WTC11 (cell line): ENCODE results near the gene IFI27L2. TPM values are rescaled to one million over a fixed set of nuclear protein-coding genes. Genes with fewer than 3 reads are reported as not detected.

Experiments
- ATAC-seq: fragments of 200-7000 bp; cut with Tn5 transposase; 2 replicates; pipeline ENCODE4 v1.10.0; 2021; ENCODE audit warnings: mild to moderate bottlenecking, moderate library complexity
- CTCF ChIA-PET: fragments of 300-600 bp; sonication (Branson Sonifier 250); formaldehyde crosslinking; loops from one replicate; lab custom pipeline; 2021; ENCODE audit warnings: antibody characterized with exemption; lab: Charles Lee
- POLR2A ChIA-PET: fragments of 350-600 bp; sonication (Branson Sonifier 250); formaldehyde crosslinking; loops from one replicate; lab custom pipeline; 2021; ENCODE audit warnings: antibody characterized with exemption; lab: Charles Lee
- DNase-seq: peaks from one replicate; pipeline ENCODE4 v3.0.0; 2021; ENCODE audit warnings: low spot score
- H3K27ac Mint-ChIP-seq: 2 replicates; pipeline ENCODE4 v1.8.0; 2021; ENCODE audit warnings: mixed read lengths
- H3K27me3 Mint-ChIP-seq: 2 replicates; pipeline ENCODE4 v1.8.0; 2021; ENCODE audit warnings: low read depth, mild to moderate bottlenecking, moderate library complexity, mixed read lengths
- H3K36me3 Mint-ChIP-seq: 2 replicates; pipeline ENCODE4 v1.8.0; 2021; ENCODE audit warnings: mixed read lengths
- H3K4me1 Mint-ChIP-seq: 2 replicates; pipeline ENCODE4 v1.8.0; 2022; ENCODE audit warnings: mixed read lengths
- H3K4me3 Mint-ChIP-seq: 2 replicates; pipeline ENCODE4 v1.8.0; 2021; ENCODE audit warnings: mild to moderate bottlenecking, moderate library complexity, mixed read lengths
- H3K9me3 Mint-ChIP-seq: 2 replicates; pipeline ENCODE4 v1.8.0; 2021; ENCODE audit warnings: mixed read lengths
- ATF1 ChIP-seq: sonication (generic); formaldehyde crosslinking; IDR thresholded peaks from 2 replicates; pipeline ENCODE4 v1.8.1; 2023; ENCODE audit warnings: mild to moderate bottlenecking, moderate library complexity, missing genetic modification reagents
- CBFB ChIP-seq: sonication (generic); formaldehyde crosslinking; IDR thresholded peaks from 2 replicates; pipeline ENCODE4 v1.8.1; 2022; ENCODE audit warnings: mild to moderate bottlenecking, low read depth, missing genetic modification reagents
- CREM ChIP-seq: sonication (generic); formaldehyde crosslinking; IDR thresholded peaks from 2 replicates; pipeline ENCODE4 v1.8.1; 2022; ENCODE audit warnings: mild to moderate bottlenecking, missing genetic modification reagents, moderate library complexity
- ELF4 ChIP-seq: sonication (generic); formaldehyde crosslinking; IDR thresholded peaks from 2 replicates; pipeline ENCODE4 v1.8.1; 2022; ENCODE audit warnings: low read depth, mild to moderate bottlenecking, moderate library complexity, missing genetic modification reagents
- ETV6 ChIP-seq: sonication (generic); formaldehyde crosslinking; IDR thresholded peaks from 2 replicates; pipeline ENCODE4 v1.8.1; 2022; ENCODE audit warnings: mild to moderate bottlenecking, missing genetic modification reagents
- HMGA2 ChIP-seq: fragments of 250-450 bp; sonication (Bioruptor Pico); IDR thresholded peaks from 2 replicates; pipeline ENCODE4 v1.4.0; 2021; ENCODE audit warnings: mild to moderate bottlenecking, moderate library complexity
- IRF2 ChIP-seq: sonication (generic); formaldehyde crosslinking; IDR thresholded peaks from 2 replicates; pipeline ENCODE4 v1.8.0; 2022; ENCODE audit warnings: low read depth, missing genetic modification reagents, borderline replicate concordance
- KAT7 ChIP-seq: sonication (generic); formaldehyde crosslinking; IDR thresholded peaks from 2 replicates; pipeline ENCODE4 v1.8.1; 2023; ENCODE audit warnings: missing genetic modification reagents, mild to moderate bottlenecking, borderline replicate concordance
- MXD4 ChIP-seq: fragments of 250-450 bp; sonication (Bioruptor Pico); IDR thresholded peaks from 2 replicates; pipeline ENCODE4 v1.8.0; 2021; ENCODE audit warnings: mild to moderate bottlenecking, moderate library complexity, borderline replicate concordance
- NFATC4 ChIP-seq: fragments of 250-450 bp; sonication (Bioruptor Pico); IDR thresholded peaks from 2 replicates; pipeline ENCODE4 v1.9.0; 2021; ENCODE audit warnings: mild to moderate bottlenecking
- SP1 ChIP-seq: sonication (generic); formaldehyde crosslinking; conservative IDR thresholded peaks from 2 replicates; pipeline ENCODE4 v1.8.1; 2022; ENCODE audit warnings: missing genetic modification reagents
- ZNF396 ChIP-seq: fragments of 250-450 bp; sonication (Bioruptor Pico); IDR thresholded peaks from 2 replicates; pipeline ENCODE4 v1.8.0; 2021; ENCODE audit warnings: mild to moderate bottlenecking, moderate library complexity, borderline replicate concordance
- ZNF423 ChIP-seq: fragments of 250-450 bp; sonication (Bioruptor Pico); IDR thresholded peaks from 2 replicates; pipeline ENCODE4 v2.1.2; 2022; ENCODE audit warnings: mild to moderate bottlenecking, moderate library complexity
- total RNA-seq: library from RNA; stranded (reverse); gene quantifications from 3 replicates; pipeline ENCODE4 v1.2.3, GENCODE V29; 2021
- TF ChIP-seq, protein P1 (sequence below): sonication (generic); formaldehyde crosslinking; IDR thresholded peaks from 2 replicates; pipeline ENCODE4 v1.8.0; 2022; ENCODE audit warnings: missing genetic modification reagents
- TF ChIP-seq, protein P2 (sequence below): fragments of 250-450 bp; sonication (Bioruptor Pico); IDR thresholded peaks from 2 replicates; pipeline ENCODE4 v1.9.0; 2021; ENCODE audit warnings: mild to moderate bottlenecking
- TF ChIP-seq, protein P3 (sequence below): sonication (generic); formaldehyde crosslinking; IDR thresholded peaks from 2 replicates; pipeline ENCODE4 v1.8.0; 2022; ENCODE audit warnings: mild to moderate bottlenecking, missing genetic modification reagents
- TF ChIP-seq, protein P4 (sequence below): sonication (generic); formaldehyde crosslinking; IDR thresholded peaks from 2 replicates; pipeline ENCODE4 v1.8.0; 2023; ENCODE audit warnings: missing genetic modification reagents, mild to moderate bottlenecking, borderline replicate concordance
- TF ChIP-seq, protein P5 (sequence below): sonication (generic); formaldehyde crosslinking; IDR thresholded peaks from 2 replicates; pipeline ENCODE4 v1.8.1; 2022; ENCODE audit warnings: low read depth, missing genetic modification reagents, borderline replicate concordance
- TF ChIP-seq, protein P6 (sequence below): sonication (generic); formaldehyde crosslinking; IDR thresholded peaks from 2 replicates; pipeline ENCODE4 v1.8.1; 2023; ENCODE audit warnings: mild to moderate bottlenecking, missing genetic modification reagents, moderate library complexity
- TF ChIP-seq, protein P7 (sequence below): fragments of 250-450 bp; sonication (Bioruptor Pico); conservative IDR thresholded peaks from 2 replicates; pipeline ENCODE4 v1.9.0; 2021; ENCODE audit warnings: mild to moderate bottlenecking

IFI27L2 gene
- total RNA-seq, 1 experiment from 2014 or later, result 22.1 TPM

DNA sequence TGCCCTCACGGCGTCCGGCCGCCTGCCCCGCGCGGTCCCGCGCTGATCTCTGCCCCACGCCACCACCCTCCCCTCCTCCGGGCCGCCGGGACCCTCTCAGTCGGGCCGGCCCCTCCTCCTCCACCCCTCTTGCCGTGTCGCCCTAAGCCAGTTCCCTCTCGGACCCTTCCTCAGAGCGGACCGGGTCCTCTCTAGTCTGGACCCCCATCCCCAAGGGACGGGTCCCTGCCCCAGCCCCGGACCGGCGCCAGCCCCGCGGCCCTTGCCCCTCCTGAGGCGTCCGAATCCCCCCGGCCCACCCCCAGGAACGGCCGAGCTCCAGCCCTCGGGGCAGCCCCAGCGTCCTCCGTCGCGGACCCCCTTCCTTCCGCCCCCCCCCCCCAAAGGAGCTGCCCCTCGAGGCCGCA is 45.2 kb upstream of the IFI27L2 start:
- TF ChIP-seq NFATC4 (no peak), CREM (CRISPR knock-in tag) (no peak), SP1 (CRISPR knock-in tag) (no peak), ZNF396 (CRISPR knock-in tag) (no peak), ZNF423 (CRISPR knock-in tag) (no peak)
- TF ChIP-seq, protein P1, sequence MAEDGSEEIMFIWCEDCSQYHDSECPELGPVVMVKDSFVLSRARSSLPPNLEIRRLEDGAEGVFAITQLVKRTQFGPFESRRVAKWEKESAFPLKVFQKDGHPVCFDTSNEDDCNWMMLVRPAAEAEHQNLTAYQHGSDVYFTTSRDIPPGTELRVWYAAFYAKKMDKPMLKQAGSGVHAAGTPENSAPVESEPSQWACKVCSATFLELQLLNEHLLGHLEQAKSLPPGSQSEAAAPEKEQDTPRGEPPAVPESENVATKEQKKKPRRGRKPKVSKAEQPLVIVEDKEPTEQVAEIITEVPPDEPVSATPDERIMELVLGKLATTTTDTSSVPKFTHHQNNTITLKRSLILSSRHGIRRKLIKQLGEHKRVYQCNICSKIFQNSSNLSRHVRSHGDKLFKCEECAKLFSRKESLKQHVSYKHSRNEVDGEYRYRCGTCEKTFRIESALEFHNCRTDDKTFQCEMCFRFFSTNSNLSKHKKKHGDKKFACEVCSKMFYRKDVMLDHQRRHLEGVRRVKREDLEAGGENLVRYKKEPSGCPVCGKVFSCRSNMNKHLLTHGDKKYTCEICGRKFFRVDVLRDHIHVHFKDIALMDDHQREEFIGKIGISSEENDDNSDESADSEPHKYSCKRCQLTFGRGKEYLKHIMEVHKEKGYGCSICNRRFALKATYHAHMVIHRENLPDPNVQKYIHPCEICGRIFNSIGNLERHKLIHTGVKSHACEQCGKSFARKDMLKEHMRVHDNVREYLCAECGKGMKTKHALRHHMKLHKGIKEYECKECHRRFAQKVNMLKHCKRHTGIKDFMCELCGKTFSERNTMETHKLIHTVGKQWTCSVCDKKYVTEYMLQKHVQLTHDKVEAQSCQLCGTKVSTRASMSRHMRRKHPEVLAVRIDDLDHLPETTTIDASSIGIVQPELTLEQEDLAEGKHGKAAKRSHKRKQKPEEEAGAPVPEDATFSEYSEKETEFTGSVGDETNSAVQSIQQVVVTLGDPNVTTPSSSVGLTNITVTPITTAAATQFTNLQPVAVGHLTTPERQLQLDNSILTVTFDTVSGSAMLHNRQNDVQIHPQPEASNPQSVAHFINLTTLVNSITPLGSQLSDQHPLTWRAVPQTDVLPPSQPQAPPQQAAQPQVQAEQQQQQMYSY, result no peak
- TF ChIP-seq, protein P2, sequence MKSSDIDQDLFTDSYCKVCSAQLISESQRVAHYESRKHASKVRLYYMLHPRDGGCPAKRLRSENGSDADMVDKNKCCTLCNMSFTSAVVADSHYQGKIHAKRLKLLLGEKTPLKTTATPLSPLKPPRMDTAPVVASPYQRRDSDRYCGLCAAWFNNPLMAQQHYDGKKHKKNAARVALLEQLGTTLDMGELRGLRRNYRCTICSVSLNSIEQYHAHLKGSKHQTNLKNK, result no peak
- TF ChIP-seq, protein P3, sequence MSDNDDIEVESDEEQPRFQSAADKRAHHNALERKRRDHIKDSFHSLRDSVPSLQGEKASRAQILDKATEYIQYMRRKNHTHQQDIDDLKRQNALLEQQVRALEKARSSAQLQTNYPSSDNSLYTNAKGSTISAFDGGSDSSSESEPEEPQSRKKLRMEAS (CRISPR knock-in tag), result no peak
- ChIA-PET CTCF (interaction anchor here (0.6 to 3.2 kb wide), 11 partner anchors 29 to 238 kb away, joined by 3 to 41 read pairs (median 6); partner anchors contain the start of gene IFI27L2), POLR2A (interaction anchor here (1.2 to 1.3 kb wide), 3 partner anchors 9 to 38 kb away, joined by 3 to 6 read pairs (median 5); no protein-coding TSS in a partner anchor)
- DNase-seq, result peak; percentile 50
- Mint-ChIP-seq H3K27ac (no peak overlapping the region), H3K36me3 (no peaks in the 10 kb centered on the region), H3K9me3 (no peaks in the 10 kb centered on the region), H3K27me3 (peaks cover 50% of the 10 kb centered on the region), H3K4me3 (peak overlapping the region; percentile 88), H3K4me1 (peaks cover 31% of the 10 kb centered on the region)
- peak; percentile 8 for ATAC-seq

DNA sequence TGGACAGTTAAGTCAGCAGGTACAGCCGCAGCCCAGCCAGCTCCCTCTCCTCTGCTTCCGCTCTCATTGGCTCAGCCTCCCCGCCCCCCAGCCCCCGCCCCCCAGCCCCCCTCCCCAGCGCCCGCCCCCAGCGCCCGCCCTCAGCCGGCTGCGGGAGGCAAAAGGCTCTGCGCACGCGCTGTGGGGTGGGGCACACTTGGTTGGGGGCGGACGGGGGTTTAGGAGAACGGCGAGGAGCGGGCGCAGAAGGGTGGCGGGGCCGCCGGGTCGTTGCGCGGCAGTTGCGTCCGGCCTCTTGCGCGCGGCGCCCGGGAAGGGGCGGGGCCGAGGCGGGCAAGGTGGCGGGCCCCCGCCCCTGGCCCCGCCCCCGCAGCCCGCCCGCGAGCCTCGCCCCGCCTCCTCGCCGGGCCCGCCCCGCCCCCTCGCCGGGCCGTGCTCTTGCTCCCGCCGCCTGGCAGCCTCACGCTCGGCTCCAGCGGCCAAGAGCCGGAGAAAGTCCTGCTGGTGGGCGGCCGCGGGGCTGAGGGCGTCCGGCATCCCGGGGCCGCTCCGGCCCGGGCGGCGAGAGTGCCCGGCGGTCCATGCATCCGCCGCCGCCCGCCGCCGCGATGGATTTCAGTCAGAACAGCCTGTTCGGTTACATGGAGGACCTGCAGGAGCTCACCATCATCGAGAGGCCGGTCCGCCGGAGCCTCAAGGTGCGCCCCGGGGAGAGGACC is 44.6 kb upstream of the IFI27L2 start, which contains the start of gene PPP4R4:
PPP4R4 (plus strand) TSS at position 438 of the 719 bp plus-strand sequence; CDS start at position 582, 144 bp downstream.
- H3K27ac Mint-ChIP-seq, result peak within 1 kb of the TSS; percentile 60
- peaks cover 30% of the 10 kb centered on the region for H3K4me1 Mint-ChIP-seq
- ATAC-seq (peak; percentile 89), DNase-seq (peak; percentile 98)
- no peaks in the 10 kb centered on the region for H3K36me3 Mint-ChIP-seq
- ChIA-PET POLR2A (interaction anchor here (1.2 to 1.4 kb wide), 3 partner anchors 9 to 29 kb away, joined by 3 to 6 read pairs (median 5); no protein-coding TSS in a partner anchor), CTCF (interaction anchor here (0.6 to 3.2 kb wide), 13 partner anchors 9 to 235 kb away, joined by 3 to 41 read pairs (median 6); partner anchors contain the start of gene IFI27L2)
- H3K4me3 Mint-ChIP-seq, result peak within 1 kb of the TSS; percentile 88
- H3K27me3 Mint-ChIP-seq, result peaks cover 50% of the 10 kb centered on the region
- H3K9me3 Mint-ChIP-seq, result peaks cover 4% of the 10 kb centered on the region; the same call in 1 of the 2 replicates
- 0 out of 2 replicates have a peak, but pooled peaks have one; percentile 58 for TF ChIP-seq KAT7 (CRISPR knock-in tag)
- 0 out of 2 replicates have a peak, but pooled peaks have one; percentile 71 for TF ChIP-seq ELF4
- TF ChIP-seq ZNF396 (CRISPR knock-in tag), result no peak
- no peak for TF ChIP-seq MXD4 (CRISPR knock-in tag)
- TF ChIP-seq, protein P4, sequence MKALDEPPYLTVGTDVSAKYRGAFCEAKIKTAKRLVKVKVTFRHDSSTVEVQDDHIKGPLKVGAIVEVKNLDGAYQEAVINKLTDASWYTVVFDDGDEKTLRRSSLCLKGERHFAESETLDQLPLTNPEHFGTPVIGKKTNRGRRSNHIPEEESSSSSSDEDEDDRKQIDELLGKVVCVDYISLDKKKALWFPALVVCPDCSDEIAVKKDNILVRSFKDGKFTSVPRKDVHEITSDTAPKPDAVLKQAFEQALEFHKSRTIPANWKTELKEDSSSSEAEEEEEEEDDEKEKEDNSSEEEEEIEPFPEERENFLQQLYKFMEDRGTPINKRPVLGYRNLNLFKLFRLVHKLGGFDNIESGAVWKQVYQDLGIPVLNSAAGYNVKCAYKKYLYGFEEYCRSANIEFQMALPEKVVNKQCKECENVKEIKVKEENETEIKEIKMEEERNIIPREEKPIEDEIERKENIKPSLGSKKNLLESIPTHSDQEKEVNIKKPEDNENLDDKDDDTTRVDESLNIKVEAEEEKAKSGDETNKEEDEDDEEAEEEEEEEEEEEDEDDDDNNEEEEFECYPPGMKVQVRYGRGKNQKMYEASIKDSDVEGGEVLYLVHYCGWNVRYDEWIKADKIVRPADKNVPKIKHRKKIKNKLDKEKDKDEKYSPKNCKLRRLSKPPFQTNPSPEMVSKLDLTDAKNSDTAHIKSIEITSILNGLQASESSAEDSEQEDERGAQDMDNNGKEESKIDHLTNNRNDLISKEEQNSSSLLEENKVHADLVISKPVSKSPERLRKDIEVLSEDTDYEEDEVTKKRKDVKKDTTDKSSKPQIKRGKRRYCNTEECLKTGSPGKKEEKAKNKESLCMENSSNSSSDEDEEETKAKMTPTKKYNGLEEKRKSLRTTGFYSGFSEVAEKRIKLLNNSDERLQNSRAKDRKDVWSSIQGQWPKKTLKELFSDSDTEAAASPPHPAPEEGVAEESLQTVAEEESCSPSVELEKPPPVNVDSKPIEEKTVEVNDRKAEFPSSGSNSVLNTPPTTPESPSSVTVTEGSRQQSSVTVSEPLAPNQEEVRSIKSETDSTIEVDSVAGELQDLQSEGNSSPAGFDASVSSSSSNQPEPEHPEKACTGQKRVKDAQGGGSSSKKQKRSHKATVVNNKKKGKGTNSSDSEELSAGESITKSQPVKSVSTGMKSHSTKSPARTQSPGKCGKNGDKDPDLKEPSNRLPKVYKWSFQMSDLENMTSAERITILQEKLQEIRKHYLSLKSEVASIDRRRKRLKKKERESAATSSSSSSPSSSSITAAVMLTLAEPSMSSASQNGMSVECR (CRISPR knock-in tag), result no peak
- TF ChIP-seq CBFB (CRISPR knock-in tag), result no peak
- TF ChIP-seq, protein P5, sequence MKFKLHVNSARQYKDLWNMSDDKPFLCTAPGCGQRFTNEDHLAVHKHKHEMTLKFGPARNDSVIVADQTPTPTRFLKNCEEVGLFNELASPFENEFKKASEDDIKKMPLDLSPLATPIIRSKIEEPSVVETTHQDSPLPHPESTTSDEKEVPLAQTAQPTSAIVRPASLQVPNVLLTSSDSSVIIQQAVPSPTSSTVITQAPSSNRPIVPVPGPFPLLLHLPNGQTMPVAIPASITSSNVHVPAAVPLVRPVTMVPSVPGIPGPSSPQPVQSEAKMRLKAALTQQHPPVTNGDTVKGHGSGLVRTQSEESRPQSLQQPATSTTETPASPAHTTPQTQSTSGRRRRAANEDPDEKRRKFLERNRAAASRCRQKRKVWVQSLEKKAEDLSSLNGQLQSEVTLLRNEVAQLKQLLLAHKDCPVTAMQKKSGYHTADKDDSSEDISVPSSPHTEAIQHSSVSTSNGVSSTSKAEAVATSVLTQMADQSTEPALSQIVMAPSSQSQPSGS, result no peak
- no peak for TF ChIP-seq HMGA2
- TF ChIP-seq, protein P6, sequence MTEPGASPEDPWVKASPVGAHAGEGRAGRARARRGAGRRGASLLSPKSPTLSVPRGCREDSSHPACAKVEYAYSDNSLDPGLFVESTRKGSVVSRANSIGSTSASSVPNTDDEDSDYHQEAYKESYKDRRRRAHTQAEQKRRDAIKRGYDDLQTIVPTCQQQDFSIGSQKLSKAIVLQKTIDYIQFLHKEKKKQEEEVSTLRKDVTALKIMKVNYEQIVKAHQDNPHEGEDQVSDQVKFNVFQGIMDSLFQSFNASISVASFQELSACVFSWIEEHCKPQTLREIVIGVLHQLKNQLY, result no peak
- TF ChIP-seq, protein P7, sequence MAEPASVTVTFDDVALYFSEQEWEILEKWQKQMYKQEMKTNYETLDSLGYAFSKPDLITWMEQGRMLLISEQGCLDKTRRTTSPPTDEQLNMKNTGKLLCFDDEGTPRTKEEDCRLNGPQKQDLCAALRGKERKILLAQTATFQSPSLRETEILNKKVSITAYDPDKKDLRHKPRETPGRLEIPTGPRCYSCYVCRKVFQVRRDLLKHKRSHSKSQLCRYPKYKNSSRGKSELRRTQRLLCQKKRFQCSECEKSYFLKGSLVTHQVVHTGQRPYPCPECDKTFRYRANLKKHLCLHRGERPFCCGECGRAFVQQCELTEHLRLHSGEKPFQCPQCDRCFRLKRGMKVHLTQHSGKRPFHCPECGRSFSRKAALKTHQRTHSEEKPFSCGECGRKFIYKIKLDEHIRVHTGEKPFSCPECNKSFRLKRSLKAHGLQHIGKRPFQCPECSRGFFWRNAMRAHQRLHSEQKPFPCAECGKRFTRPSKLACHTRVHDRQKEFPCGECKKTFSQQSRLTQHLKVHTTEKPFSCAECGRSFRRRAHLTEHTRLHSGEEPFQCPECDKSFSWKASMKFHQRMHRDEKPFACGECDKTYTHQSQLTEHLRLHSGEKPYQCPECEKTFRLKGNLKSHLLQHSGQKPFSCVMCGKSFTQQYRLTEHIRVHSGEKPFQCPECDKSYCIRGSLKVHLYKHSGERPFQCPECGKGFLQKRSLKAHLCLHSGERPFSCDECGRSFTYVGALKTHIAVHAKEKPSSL (CRISPR knock-in tag), result no peak
- TF ChIP-seq ETV6 (CRISPR knock-in tag), result peak; percentile 74; the same call in 1 of the 2 replicates
- no peak for TF ChIP-seq ATF1 (CRISPR knock-in tag)
- TF ChIP-seq IRF2, result no peak
